BLaER1 (cell line): Measurements from ENCODE around the gene MXI1.

ENCODE experiments used
- H3K27ac ChIP-seq: shearing (Covaris generic); formaldehyde crosslinking; 2 replicates; pipeline ENCODE4 v1.8.1; 2022
- H3K27me3 ChIP-seq: shearing (Covaris generic); formaldehyde crosslinking; 2 replicates; pipeline ENCODE4 v1.8.1; 2022
- H3K36me3 ChIP-seq: shearing (Covaris generic); formaldehyde crosslinking; 2 replicates; pipeline ENCODE4 v1.8.1; 2022
- H3K4me1 ChIP-seq: shearing (Covaris generic); formaldehyde crosslinking; 2 replicates; pipeline ENCODE4 v1.8.1; 2022
- H3K4me2 ChIP-seq: shearing (Covaris generic); formaldehyde crosslinking; 2 replicates; pipeline ENCODE4 v1.8.1; 2022
- H3K4me3 ChIP-seq: shearing (Covaris generic); formaldehyde crosslinking; 2 replicates; pipeline ENCODE4 v1.8.1; 2022
- H3K9ac ChIP-seq: shearing (Covaris generic); formaldehyde crosslinking; 2 replicates; pipeline ENCODE4 v1.8.1; 2022
- H3K9me3 ChIP-seq: shearing (Covaris generic); formaldehyde crosslinking; 2 replicates; pipeline ENCODE4 v1.8.1; 2022
- H4K20me1 ChIP-seq: shearing (Covaris generic); formaldehyde crosslinking; 2 replicates; pipeline ENCODE4 v1.8.1; 2022
- Cebpa-rat ChIP-seq: shearing (Covaris generic); IDR thresholded peaks from 2 replicates; pipeline ENCODE4 v1.8.1; 2022

Gene MXI1

GRCh38 chr10:110305767-110306451 is 98.5 kb downstream of the MXI1 start:
- peak overlapping the region; percentile 74 for H3K4me2 ChIP-seq
- H3K9me3 ChIP-seq: no peaks in the 10 kb centered on the region
- H3K4me1 ChIP-seq: peaks cover 47% of the 10 kb centered on the region
- H3K36me3 ChIP-seq: peaks cover 24% of the 10 kb centered on the region
- TF ChIP-seq Cebpa-rat: no peak
- H3K4me3 ChIP-seq: 0 out of 2 replicates have a peak overlapping the region, but pooled peaks have one; percentile 92
- no peaks in the 10 kb centered on the region for H3K27me3 ChIP-seq
- no peak overlapping the region for H3K9ac ChIP-seq
- H4K20me1 ChIP-seq: peaks cover 36% of the 10 kb centered on the region
- 0 out of 2 replicates have a peak overlapping the region, but pooled peaks have one; percentile 96 for H3K27ac ChIP-seq

GRCh38 chr10:110306452-110306768 is 99.0 kb downstream of the MXI1 start:
- H3K9ac ChIP-seq: no peak overlapping the region

GRCh38 chr10:110307805-110308204 is 100.4 kb downstream of the MXI1 start:
- Histone ChIP-seq H3K36me3 (peaks cover 5% of the 10 kb centered on the region; the same call in 1 of the 2 replicates), H3K4me3 (no peak overlapping the region), H3K27me3 (no peaks in the 10 kb centered on the region), H3K9me3 (no peaks in the 10 kb centered on the region), H3K9ac (no peak overlapping the region), H3K4me1 (peaks cover 39% of the 10 kb centered on the region), H3K27ac (no peak overlapping the region), H3K4me2 (no peak overlapping the region), H4K20me1 (peaks cover 17% of the 10 kb centered on the region)
- no peak for TF ChIP-seq Cebpa-rat

More at GRCh38 chr10:110306452-110306768, 99.0 kb downstream of the MXI1 start:
- peaks cover 19% of the 10 kb centered on the region for H3K36me3 ChIP-seq
- H3K4me2 ChIP-seq: no peak overlapping the region
- H4K20me1 ChIP-seq: peaks cover 31% of the 10 kb centered on the region
- TF ChIP-seq Cebpa-rat: no peak
- H3K4me3 ChIP-seq: no peak overlapping the region
- no peaks in the 10 kb centered on the region for H3K27me3 ChIP-seq
- peaks cover 50% of the 10 kb centered on the region for H3K4me1 ChIP-seq
- H3K9me3 ChIP-seq: no peaks in the 10 kb centered on the region
- H3K27ac ChIP-seq: no peak overlapping the region

GRCh38 chr10:110310741-110311140 is 103.3 kb downstream of the MXI1 start:
- no peak overlapping the region; the same call in 1 of the 2 replicates for H3K9ac ChIP-seq
- no peaks in the 10 kb centered on the region for H4K20me1 ChIP-seq
- H3K9me3 ChIP-seq: no peaks in the 10 kb centered on the region
- peaks cover 25% of the 10 kb centered on the region for H3K4me1 ChIP-seq
- peak overlapping the region; percentile 31 for H3K4me2 ChIP-seq
- no peaks in the 10 kb centered on the region for H3K36me3 ChIP-seq
- no peak for TF ChIP-seq Cebpa-rat
- no peak overlapping the region for H3K27ac ChIP-seq
- no peaks in the 10 kb centered on the region for H3K27me3 ChIP-seq
- no peak overlapping the region for H3K4me3 ChIP-seq

- Histone ChIP-seq H3K27me3 (no peaks in the 10 kb centered on the region), H3K27ac (no peak overlapping the region), H3K4me3 (no peak overlapping the region), H3K36me3 (no peaks in the 10 kb centered on the region), H3K9ac (no peak overlapping the region), H3K4me2 (peak overlapping the region; percentile 31), H3K4me1 (peaks cover 21% of the 10 kb centered on the region), H4K20me1 (no peaks in the 10 kb centered on the region), H3K9me3 (no peaks in the 10 kb centered on the region)
- no peak for TF ChIP-seq Cebpa-rat
Measured at GRCh38 chr10:110311357-110311949, 104.0 kb downstream of the MXI1 start.

- H3K4me3 ChIP-seq: no peak overlapping the region
- no peaks in the 10 kb centered on the region for H3K27me3 ChIP-seq
- H3K27ac ChIP-seq: no peak overlapping the region
- H3K9ac ChIP-seq: no peak overlapping the region
- no peaks in the 10 kb centered on the region for H3K9me3 ChIP-seq
- H3K36me3 ChIP-seq: no peaks in the 10 kb centered on the region
- no peaks in the 10 kb centered on the region for H4K20me1 ChIP-seq
- H3K4me2 ChIP-seq: no peak overlapping the region
- peaks cover 21% of the 10 kb centered on the region for H3K4me1 ChIP-seq
- no peak for TF ChIP-seq Cebpa-rat
Measured at GRCh38 chr10:110312206-110312605, 104.8 kb downstream of the MXI1 start.

GRCh38 chr10:110313674-110314073 is 106.3 kb downstream of the MXI1 start:
- Histone ChIP-seq H3K4me2 (no peak overlapping the region), H3K36me3 (no peaks in the 10 kb centered on the region), H3K9me3 (no peaks in the 10 kb centered on the region), H4K20me1 (no peaks in the 10 kb centered on the region), H3K4me1 (peaks cover 21% of the 10 kb centered on the region), H3K9ac (no peak overlapping the region), H3K27me3 (no peaks in the 10 kb centered on the region), H3K4me3 (no peak overlapping the region), H3K27ac (no peak overlapping the region)
- no peak for TF ChIP-seq Cebpa-rat

GRCh38 chr10:110317866-110318850 is 110.8 kb downstream of the MXI1 start:
- TF ChIP-seq Cebpa-rat: no peak
- H3K36me3 ChIP-seq: no peaks in the 10 kb centered on the region
- H3K9ac ChIP-seq: no peak overlapping the region
- no peaks in the 10 kb centered on the region for H4K20me1 ChIP-seq
- peaks cover 10% of the 10 kb centered on the region; the same call in 1 of the 2 replicates for H3K9me3 ChIP-seq
- no peaks in the 10 kb centered on the region for H3K4me1 ChIP-seq
- no peak overlapping the region for H3K27ac ChIP-seq
- no peaks in the 10 kb centered on the region for H3K27me3 ChIP-seq
- H3K4me3 ChIP-seq: no peak overlapping the region
- H3K4me2 ChIP-seq: no peak overlapping the region

GRCh38 chr10:110321869-110322620 is 114.6 kb downstream of the MXI1 start:
- H3K27me3 ChIP-seq: no peaks in the 10 kb centered on the region
- H3K36me3 ChIP-seq: no peaks in the 10 kb centered on the region
- H3K27ac ChIP-seq: no peak overlapping the region
- no peaks in the 10 kb centered on the region for H3K4me1 ChIP-seq
- H3K4me2 ChIP-seq: no peak overlapping the region
- H3K4me3 ChIP-seq: no peak overlapping the region
- TF ChIP-seq Cebpa-rat: no peak
- peaks cover 16% of the 10 kb centered on the region; the same call in 1 of the 2 replicates for H3K9me3 ChIP-seq
- no peaks in the 10 kb centered on the region for H4K20me1 ChIP-seq
- H3K9ac ChIP-seq: no peak overlapping the region
